Activated naive CD8-positive, alpha-beta T cell treated with anti-CD3 and anti-CD28 coated beads, Interleukin-2, amount 10 ng/mL, durations not matched to agents 7 days and 5 days (primary cell): ENCODE data around the gene THADA. TPM values are rescaled to one million over a fixed set of nuclear protein-coding genes. Genes with fewer than 3 reads are reported as not detected.

ENCODE experiments used
- ATAC-seq: fragments of 150-1000 bp; cut with Tn5 transposase; one replicate; pipeline ENCODE4 v1.10.0; 2021; ENCODE audit warnings: low read depth, moderate library complexity
- POLR2A ChIA-PET: fragments of 350-600 bp; sonication (Branson Sonifier 250); formaldehyde crosslinking; loops from one replicate; lab custom pipeline; 2021; ENCODE audit warnings: antibody characterized with exemption; lab: Charles Lee
- DNase-seq: peaks from one replicate; pipeline ENCODE4 v3.0.0; 2021
- H3K27ac Mint-ChIP-seq: one replicate; pipeline ENCODE4 v1.8.0; 2022; ENCODE audit warnings: mild to moderate bottlenecking, mixed read lengths
- H3K27me3 Mint-ChIP-seq: one replicate; pipeline ENCODE4 v1.8.0; 2022; ENCODE audit warnings: mild to moderate bottlenecking, moderate library complexity, mixed read lengths
- H3K36me3 Mint-ChIP-seq: one replicate; pipeline ENCODE4 v1.8.0; 2021; ENCODE audit warnings: mild to moderate bottlenecking, mixed read lengths
- H3K4me1 Mint-ChIP-seq: one replicate; pipeline ENCODE4 v1.8.0; 2021; ENCODE audit warnings: mixed read lengths
- H3K4me3 Mint-ChIP-seq: one replicate; pipeline ENCODE4 v1.8.0; 2022; ENCODE audit warnings: mild to moderate bottlenecking, moderate library complexity, mixed read lengths
- H3K9me3 Mint-ChIP-seq: one replicate; pipeline ENCODE4 v1.8.0; 2021; ENCODE audit warnings: mixed read lengths
- total RNA-seq, 2 experiments: library from RNA; stranded (reverse); gene quantifications; one replicate each; pipeline ENCODE4 v1.2.3, GENCODE V29; 2021

Gene THADA
- total RNA-seq, 2 experiments from 2014 or later, result 30.5 to 30.8 TPM

- no peak for DNase-seq
- Mint-ChIP-seq H3K27me3 (no peaks in the 10 kb centered on the region), H3K27ac (no peak overlapping the region), H3K36me3 (peaks cover 1% of the 10 kb centered on the region), H3K4me3 (no peak overlapping the region), H3K4me1 (no peaks in the 10 kb centered on the region), H3K9me3 (no peaks in the 10 kb centered on the region)
- ATAC-seq, result no peak
- POLR2A ChIA-PET, result no interaction called here
These were observed 249.0 kb downstream of the THADA start for GRCh38 chr2:43346602-43347567.

- H3K27ac Mint-ChIP-seq, result no peak overlapping the region
These were observed 250.0 kb downstream of the THADA start for GRCh38 chr2:43345872-43346271.

GRCh38 chr2:43345391-43345813 is 250.4 kb downstream of the THADA start:
- H3K4me3 Mint-ChIP-seq, result no peak overlapping the region

More at GRCh38 chr2:43345872-43346271, 250.0 kb downstream of the THADA start:
- Mint-ChIP-seq H3K4me1 (no peaks in the 10 kb centered on the region), H3K4me3 (no peak overlapping the region), H3K27me3 (no peaks in the 10 kb centered on the region), H3K36me3 (peaks cover 5% of the 10 kb centered on the region), H3K9me3 (no peaks in the 10 kb centered on the region)
- ATAC-seq (no peak), DNase-seq (no peak)
- POLR2A ChIA-PET, result interaction anchor here (0.5 kb wide), 1 partner anchor 111 kb away, joined by 3 read pairs; no protein-coding TSS in a partner anchor

GRCh38 chr2:43344868-43345373 is 250.9 kb downstream of the THADA start:
- Mint-ChIP-seq H3K4me3 (no peak overlapping the region), H3K27me3 (no peaks in the 10 kb centered on the region), H3K27ac (no peak overlapping the region), H3K9me3 (no peaks in the 10 kb centered on the region), H3K36me3 (peaks cover 6% of the 10 kb centered on the region), H3K4me1 (no peaks in the 10 kb centered on the region)
- POLR2A ChIA-PET, result no interaction called here
- DNase-seq (no peak), ATAC-seq (no peak)

More at GRCh38 chr2:43345391-43345813, 250.4 kb downstream of the THADA start:
- H3K27ac Mint-ChIP-seq, result no peak overlapping the region
- no peak for DNase-seq
- peaks cover 7% of the 10 kb centered on the region for H3K36me3 Mint-ChIP-seq
- H3K27me3 Mint-ChIP-seq, result no peaks in the 10 kb centered on the region
- no peak for ATAC-seq
- H3K4me1 Mint-ChIP-seq, result no peaks in the 10 kb centered on the region
- H3K9me3 Mint-ChIP-seq, result no peaks in the 10 kb centered on the region
- POLR2A ChIA-PET, result no interaction called here

- Mint-ChIP-seq H3K9me3 (no peaks in the 10 kb centered on the region), H3K4me3 (no peak overlapping the region), H3K27ac (no peak overlapping the region), H3K36me3 (peaks cover 9% of the 10 kb centered on the region), H3K4me1 (no peaks in the 10 kb centered on the region), H3K27me3 (no peaks in the 10 kb centered on the region)
- no peak for ATAC-seq
- POLR2A ChIA-PET, result no interaction called here
- DNase-seq, result no peak
These were observed 252.1 kb downstream of the THADA start for GRCh38 chr2:43343573-43344304.

- Mint-ChIP-seq H3K27ac (no peak overlapping the region), H3K4me1 (no peaks in the 10 kb centered on the region), H3K27me3 (no peaks in the 10 kb centered on the region), H3K4me3 (no peak overlapping the region), H3K9me3 (no peaks in the 10 kb centered on the region), H3K36me3 (peaks cover 9% of the 10 kb centered on the region)
- DNase-seq (no peak), ATAC-seq (no peak)
- POLR2A ChIA-PET, result no interaction called here
These were observed 253.7 kb downstream of the THADA start for GRCh38 chr2:43341959-43342757.

- no peak overlapping the region for H3K4me3 Mint-ChIP-seq
- H3K4me1 Mint-ChIP-seq, result peaks cover 6% of the 10 kb centered on the region
- H3K36me3 Mint-ChIP-seq, result peaks cover 9% of the 10 kb centered on the region
- POLR2A ChIA-PET, result no interaction called here
- no peak overlapping the region for H3K27ac Mint-ChIP-seq
- DNase-seq (no peak), ATAC-seq (no peak)
- no peaks in the 10 kb centered on the region for H3K27me3 Mint-ChIP-seq
- no peaks in the 10 kb centered on the region for H3K9me3 Mint-ChIP-seq
These were observed 254.9 kb downstream of the THADA start for GRCh38 chr2:43340945-43341356.

- peaks cover 10% of the 10 kb centered on the region for H3K36me3 Mint-ChIP-seq
- DNase-seq, result no peak
- H3K4me1 Mint-ChIP-seq, result peaks cover 6% of the 10 kb centered on the region
- POLR2A ChIA-PET, result no interaction called here
- no peak for ATAC-seq
- H3K27ac Mint-ChIP-seq, result no peak overlapping the region
- H3K9me3 Mint-ChIP-seq, result no peaks in the 10 kb centered on the region
- no peak overlapping the region for H3K4me3 Mint-ChIP-seq
- H3K27me3 Mint-ChIP-seq, result no peaks in the 10 kb centered on the region
These were observed 255.8 kb downstream of the THADA start for GRCh38 chr2:43340066-43340465.

- peaks cover 8% of the 10 kb centered on the region for H3K36me3 Mint-ChIP-seq
- no peaks in the 10 kb centered on the region for H3K9me3 Mint-ChIP-seq
- H3K4me1 Mint-ChIP-seq, result peaks cover 6% of the 10 kb centered on the region
- POLR2A ChIA-PET, result no interaction called here
- DNase-seq, result no peak
- no peak overlapping the region for H3K27ac Mint-ChIP-seq
- no peaks in the 10 kb centered on the region for H3K27me3 Mint-ChIP-seq
- no peak overlapping the region for H3K4me3 Mint-ChIP-seq
- ATAC-seq, result no peak
These were observed 262.1 kb downstream of the THADA start for GRCh38 chr2:43333656-43334144.

GRCh38 chr2:43333101-43333655 is 262.7 kb downstream of the THADA start:
- no peak overlapping the region for H3K4me3 Mint-ChIP-seq
- H3K4me1 Mint-ChIP-seq, result peaks cover 6% of the 10 kb centered on the region
- H3K27ac Mint-ChIP-seq, result no peak overlapping the region
- H3K27me3 Mint-ChIP-seq, result no peaks in the 10 kb centered on the region
- peaks cover 8% of the 10 kb centered on the region for H3K36me3 Mint-ChIP-seq
- POLR2A ChIA-PET, result no interaction called here
- ATAC-seq (no peak), DNase-seq (no peak)
- H3K9me3 Mint-ChIP-seq, result no peaks in the 10 kb centered on the region

- Mint-ChIP-seq H3K4me3 (no peak overlapping the region), H3K27me3 (no peaks in the 10 kb centered on the region), H3K36me3 (peaks cover 8% of the 10 kb centered on the region), H3K4me1 (peaks cover 6% of the 10 kb centered on the region), H3K27ac (no peak overlapping the region), H3K9me3 (no peaks in the 10 kb centered on the region)
- POLR2A ChIA-PET, result no interaction called here
- DNase-seq (no peak), ATAC-seq (no peak)
These were observed 263.2 kb downstream of the THADA start for GRCh38 chr2:43332653-43333052.

- no peak for ATAC-seq
- POLR2A ChIA-PET, result no interaction called here
- Mint-ChIP-seq H3K9me3 (no peaks in the 10 kb centered on the region), H3K4me3 (no peak overlapping the region), H3K4me1 (peaks cover 2% of the 10 kb centered on the region), H3K27ac (no peak overlapping the region), H3K27me3 (no peaks in the 10 kb centered on the region), H3K36me3 (peaks cover 14% of the 10 kb centered on the region)
- no peak for DNase-seq
These were observed 264.4 kb downstream of the THADA start for GRCh38 chr2:43331422-43331821.
